ENCODE data around the gene BEND7. TPM values are rescaled to one million over a fixed set of nuclear protein-coding genes. Genes with fewer than 3 reads are reported as not detected.

BEND7 gene
- total and polyA plus RNA-seq, 9 of the 15 experiments (the other 6 are each of a cell fraction or from before 2014, with no cell fraction given) = 1.3 to 11.4 (median 5.2) TPM

DNA sequence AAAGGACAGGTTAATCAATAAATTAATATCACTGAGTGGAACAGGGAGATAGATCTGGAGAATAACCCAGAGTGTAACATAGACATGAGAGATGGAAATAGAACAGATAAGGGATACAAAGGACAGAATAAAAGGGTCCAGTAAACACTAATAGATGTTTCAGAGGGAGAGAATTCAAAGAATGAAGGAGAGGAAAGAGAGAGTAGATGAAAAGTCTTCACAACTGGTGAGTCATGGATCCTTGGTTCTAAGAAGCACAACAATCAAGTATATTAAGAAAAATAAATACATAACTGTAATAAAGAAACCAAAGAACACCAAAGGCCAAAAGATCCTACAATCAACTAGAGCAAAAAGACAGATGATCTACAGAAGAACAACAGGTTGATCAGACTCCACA is 66.3 kb downstream of the BEND7 start:
- TF ChIP-seq STAT5B (CRISPR knock-in tag; IDR thresholded peaks at IDR 0.05) (no peak), ZNF589 (CRISPR knock-in tag; IDR thresholded peaks at IDR 0.05; ENCODE audit: low read depth) (no peak), ZNF717 (CRISPR knock-in tag; IDR thresholded peaks at IDR 0.05) (no peak), PTRF (tag; IDR thresholded peaks at IDR 0.05) (no peak), TRIM28 (IDR thresholded peaks at IDR 0.05) (no peak), FOSL1 (tag; conservative IDR thresholded peaks at IDR 0.05) (no peak), HNRNPL (IDR thresholded peaks at IDR 0.05; ENCODE audit: low read depth, low read length) (no peak), PRMT5 (CRISPR knock-in tag; IDR thresholded peaks at IDR 0.05) (no peak), ELF2 (CRISPR knock-in tag; IDR thresholded peaks at IDR 0.05) (no peak), ARNT (IDR thresholded peaks at IDR 0.05) (no peak), SETDB1 (IDR thresholded peaks at IDR 0.05; ENCODE audit: low read length) (no peak), CHD4 (IDR thresholded peaks at IDR 0.05; ENCODE audit: insufficient read depth, insufficient replicate concordance, low read depth, low read length, poor library complexity, severe bottlenecking) (no peak), VEZF1 (CRISPR knock-in tag; IDR thresholded peaks at IDR 0.05) (no peak), IRF2 (CRISPR knock-in tag; IDR thresholded peaks at IDR 0.05) (no peak), HDGF (IDR thresholded peaks at IDR 0.05) (no peak), ZNF280B (CRISPR knock-in tag; IDR thresholded peaks at IDR 0.05) (no peak), HDAC6 (IDR thresholded peaks at IDR 0.05; ENCODE audit: low read depth, low read length) (no peak)
- no peak for DNase-seq (ENCODE audit: extremely low read depth in 1 of 4, low spot score in 3 of 4)
- BruUV-seq (replicated peaks) = no TSS peak
- in situ Hi-C loops (cut with MboI) (no loop called here), intact Hi-C loops (cut with micrococcal nuclease) (no loop called here)
- Histone ChIP-seq H4K20me1 (replicated peaks; ENCODE audit: control insufficient read depth, insufficient read depth, low read length) (no peaks in the 10 kb centered on the region), H3K79me2 (ENCODE audit: control insufficient read depth, insufficient read depth, low read length) (no peaks in the 10 kb centered on the region), H3K9me1 (ENCODE audit: control insufficient read depth, insufficient read depth, low read length) (no peaks in the 10 kb centered on the region), H3K27ac (ENCODE audit: extremely low read depth, low read depth, low read length) (no peak overlapping the region), H3K36me3 (ENCODE audit: control insufficient read depth, insufficient read depth, low read length) (no peaks in the 10 kb centered on the region), H3K9me3 (replicated peaks; ENCODE audit: control insufficient read depth, insufficient read depth, low read depth, low read length) (no peaks in the 10 kb centered on the region), H3K4me2 (ENCODE audit: insufficient read depth, low read length) (no peak overlapping the region), H3K4me3 (no peak overlapping the region), H3K9ac (ENCODE audit: insufficient read depth in 1 of 2, low read depth in 2 of 2, low read length in 2 of 2) (no peak overlapping the region), H2AFZ (ENCODE audit: low read depth, low read length) (no peak overlapping the region), H3K27me3 (ENCODE audit: control insufficient read depth in 2 of 2, insufficient read depth in 2 of 2, low read length in 2 of 2) (no peaks in the 10 kb centered on the region; a peak in 1 of 5 replicates), H3K4me1 (replicated peaks in 1 of 2; ENCODE audit: control insufficient read depth in 2 of 2, insufficient read depth in 2 of 2, low read length in 2 of 2) (no peaks in the 10 kb centered on the region; a peak in 1 of 5 replicates)
- ATAC-seq = no peak
- ChIA-PET CTCF (ENCODE audit: low intra/inter-chr PET ratio) (no interaction called here), POLR2A (no interaction called here)
- no peak for FAIRE-seq

Data from K562 (cell line).